ENCODE measurements around the gene TMEM50A. TPM values are rescaled to one million over a fixed set of nuclear protein-coding genes. Genes with fewer than 3 reads are reported as not detected.
"Not testable (repeated sequence)": the region's sequence is repeated elsewhere in the genome, so short reads cannot be mapped to it uniquely, and the experiment has no call there.

Gene TMEM50A
- total RNA-seq, 1 donor from 2014 or later = 124 TPM

DNA sequence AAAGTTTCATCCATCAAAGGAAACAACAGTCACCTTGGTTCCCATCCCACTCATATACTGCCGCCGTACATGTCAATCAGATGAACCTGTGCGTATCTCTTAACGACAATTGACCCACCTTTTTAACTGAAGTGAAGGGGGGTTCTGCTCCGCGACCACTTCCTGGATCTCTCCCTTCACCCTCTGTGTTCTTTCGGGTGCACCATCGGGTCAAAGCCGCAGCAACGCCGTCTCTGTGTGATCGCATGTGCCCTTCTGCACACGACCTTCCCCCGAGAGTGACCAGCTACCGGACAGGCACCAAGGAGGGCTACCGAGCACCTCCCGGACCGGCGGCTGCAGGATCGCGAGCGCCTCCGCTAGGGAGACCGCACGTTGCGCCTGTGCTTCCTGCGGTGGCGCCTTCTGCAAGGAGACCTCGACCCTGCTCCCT is 1.2 kb upstream of the TMEM50A start:
- not testable (repeated sequence) for DNase-seq (ENCODE audit: low spot score)

DNA sequence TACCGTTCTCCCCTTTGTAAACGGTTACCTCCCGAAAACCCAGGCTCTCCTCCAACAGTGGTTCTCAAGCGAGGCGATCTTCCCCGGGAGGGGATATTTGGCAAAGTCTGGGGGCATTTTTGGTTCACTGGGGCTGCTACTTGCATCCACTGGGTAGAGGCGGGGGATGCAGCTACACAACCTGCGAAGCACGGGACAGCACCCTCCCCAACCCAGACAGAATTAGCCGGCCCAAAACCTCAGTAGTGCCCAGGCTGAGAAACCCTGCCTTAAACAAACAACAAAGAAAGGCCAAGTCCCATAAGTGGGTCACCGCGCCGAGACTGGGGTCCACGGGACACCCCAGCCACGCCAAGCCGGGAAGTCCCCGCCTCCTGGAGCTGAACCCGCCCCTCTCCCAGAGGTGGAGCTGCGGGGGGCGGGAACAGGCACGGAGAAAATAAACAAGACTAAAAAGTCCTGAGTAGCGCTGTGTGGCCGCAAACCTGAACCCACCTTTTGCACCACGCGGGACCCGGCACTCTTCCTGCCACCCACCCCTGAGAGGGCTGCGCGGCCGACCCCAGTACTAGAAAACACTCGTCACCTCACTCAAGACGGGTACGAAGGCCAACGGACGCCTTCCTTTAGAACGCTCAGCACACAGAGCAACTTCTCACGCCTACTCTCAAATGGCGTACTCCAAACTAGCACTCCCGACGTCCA is 499 bp upstream of the TMEM50A start:
- DNase-seq (ENCODE audit: low spot score) = not testable (repeated sequence)

DNA sequence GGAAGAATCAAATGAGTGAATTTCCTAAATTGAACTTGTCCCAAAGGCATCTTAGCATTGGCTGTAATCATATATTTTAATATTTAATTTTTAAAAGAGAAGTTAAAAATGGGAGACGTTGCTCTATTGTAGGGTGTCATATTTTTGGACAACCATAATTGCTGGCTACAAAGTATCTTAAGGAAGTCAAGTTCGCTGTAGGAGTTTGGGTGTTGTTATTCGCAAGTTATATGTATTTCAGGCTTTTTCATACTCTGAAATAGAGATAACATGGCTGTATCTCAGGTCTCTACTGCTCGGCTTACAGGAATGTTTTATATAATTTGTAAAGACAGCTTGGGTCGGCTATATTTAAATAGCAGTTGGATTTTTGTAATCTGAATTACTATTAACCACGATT is 852 bp downstream of the TMEM50A start:
- no peak for DNase-seq (ENCODE audit: low spot score)

DNA sequence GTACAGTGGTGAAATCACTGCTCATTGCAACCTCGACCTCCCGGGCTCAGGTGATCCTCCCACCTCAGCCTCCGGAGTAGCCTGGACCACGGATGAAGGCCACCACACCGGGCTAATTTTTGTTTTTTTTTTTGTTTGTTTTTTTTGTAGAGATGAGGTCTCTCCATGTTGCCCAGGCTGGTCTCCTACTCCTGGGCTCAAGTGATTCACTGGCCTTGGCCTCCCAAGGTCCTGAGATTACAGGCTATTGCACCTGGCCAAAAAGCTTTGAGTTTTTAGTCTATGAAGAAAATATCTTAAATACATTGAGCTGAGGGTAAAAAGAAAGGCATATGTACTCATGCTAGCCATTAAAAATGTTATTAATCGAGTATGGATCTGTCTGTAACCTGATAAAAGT is 3.6 kb downstream of the TMEM50A start:
- DNase-seq (ENCODE audit: low spot score) = no peak

DNA sequence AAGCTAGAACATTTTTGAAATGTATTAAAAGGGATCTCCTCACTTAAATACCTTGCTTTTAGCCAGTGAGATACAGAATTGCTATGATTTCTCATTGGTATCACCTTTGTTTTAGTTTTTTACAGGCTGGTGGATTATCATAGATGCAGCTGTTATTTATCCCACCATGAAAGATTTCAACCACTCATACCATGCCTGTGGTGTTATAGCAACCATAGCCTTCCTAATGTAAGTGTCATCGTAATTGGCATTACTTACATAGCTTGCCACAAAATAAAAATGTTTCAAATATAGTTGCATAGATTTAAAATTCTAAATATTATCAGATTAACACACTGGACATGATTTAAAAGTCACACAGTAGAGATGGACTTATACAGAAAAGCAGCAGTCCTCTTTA is 4.7 kb downstream of the TMEM50A start:
- DNase-seq (ENCODE audit: low spot score) = no peak

DNA sequence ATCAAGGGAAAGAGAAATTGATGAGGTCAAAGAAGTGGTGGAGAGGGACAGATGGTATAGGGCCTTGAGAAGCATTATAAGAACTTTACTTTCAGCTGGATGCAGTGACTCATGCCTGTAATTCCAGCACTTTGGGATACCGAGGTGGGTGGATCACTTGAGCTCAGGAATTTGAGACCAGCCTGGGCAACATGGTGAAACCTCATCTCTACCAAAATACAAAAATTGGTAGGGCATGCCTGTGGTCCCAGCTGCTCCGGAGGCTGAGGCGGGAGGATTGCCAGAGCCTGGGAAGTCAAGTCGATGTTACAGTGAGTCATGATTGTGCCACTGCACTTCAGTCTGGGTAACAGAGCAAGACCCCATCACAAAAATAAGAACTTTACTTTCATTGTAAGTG is 5.7 kb downstream of the TMEM50A start:
- DNase-seq (ENCODE audit: low spot score) = no peak

DNA sequence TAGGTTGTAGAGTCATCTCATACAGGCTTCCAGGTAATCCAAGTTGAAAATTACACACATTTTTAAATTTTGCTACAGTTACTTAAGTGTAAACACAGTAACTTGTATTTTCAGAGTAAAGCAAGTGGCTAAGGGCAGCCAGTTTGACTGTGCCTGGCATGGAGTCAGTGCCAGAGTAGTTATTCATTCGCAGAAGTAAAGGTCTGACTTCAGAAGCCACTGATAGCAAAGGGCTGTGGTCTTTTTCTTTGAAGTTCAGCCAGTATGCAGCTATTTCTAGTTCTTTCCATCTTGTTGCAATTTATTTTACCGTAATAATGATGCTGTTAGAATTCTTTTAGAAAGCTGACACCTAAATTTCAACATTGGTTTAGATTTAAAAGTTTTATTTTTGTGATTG is 9.4 kb downstream of the TMEM50A start:
- DNase-seq (ENCODE audit: low spot score) = no peak

DNA sequence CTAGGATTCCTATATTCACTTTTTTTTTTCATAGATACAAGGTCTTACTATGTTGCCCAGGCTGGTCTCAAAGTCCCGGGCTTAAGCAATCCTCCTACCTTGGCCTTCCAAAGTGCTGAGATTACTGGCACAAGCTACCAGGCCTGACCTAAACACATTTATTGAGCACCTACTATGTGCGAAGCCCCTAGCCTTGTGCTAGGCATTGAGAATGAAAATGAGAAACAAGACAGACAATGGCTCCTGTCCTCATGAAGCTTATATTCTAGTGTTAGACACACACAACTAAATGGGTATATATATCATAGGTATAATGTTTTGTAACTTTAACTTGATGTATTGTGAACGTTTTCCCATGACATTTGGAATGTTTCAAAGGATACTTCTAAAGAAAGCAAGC is 11.5 kb downstream of the TMEM50A start:
- DNase-seq (ENCODE audit: low spot score) = no peak

DNA sequence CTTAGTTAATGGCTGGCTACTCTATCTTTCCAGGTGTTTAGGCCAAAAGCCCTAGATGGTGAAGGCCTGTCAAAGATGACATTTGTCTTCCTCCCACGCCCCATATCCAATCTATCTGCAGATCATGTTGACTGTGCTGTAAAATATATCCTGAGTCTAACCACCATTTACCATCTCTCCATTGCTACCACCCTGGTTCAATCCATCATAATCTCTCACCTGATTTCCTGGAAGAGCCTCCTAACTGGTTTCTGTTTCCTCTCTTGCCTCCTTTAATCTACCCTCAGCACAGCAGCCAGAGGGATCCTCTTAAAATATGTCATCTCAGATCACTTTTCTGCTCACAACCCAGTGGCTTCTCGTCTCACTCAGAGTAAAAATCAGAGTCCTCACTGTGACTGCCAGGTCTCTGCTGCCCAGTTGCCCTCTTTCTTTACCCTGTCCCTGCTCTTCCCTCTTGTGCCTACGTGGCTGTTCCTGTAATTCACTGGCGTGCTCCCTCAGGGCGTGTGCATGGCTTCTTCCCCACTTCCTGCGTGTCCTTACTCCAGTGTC is 17.8 kb downstream of the TMEM50A start:
- no peak for DNase-seq (ENCODE audit: low spot score)

DNA sequence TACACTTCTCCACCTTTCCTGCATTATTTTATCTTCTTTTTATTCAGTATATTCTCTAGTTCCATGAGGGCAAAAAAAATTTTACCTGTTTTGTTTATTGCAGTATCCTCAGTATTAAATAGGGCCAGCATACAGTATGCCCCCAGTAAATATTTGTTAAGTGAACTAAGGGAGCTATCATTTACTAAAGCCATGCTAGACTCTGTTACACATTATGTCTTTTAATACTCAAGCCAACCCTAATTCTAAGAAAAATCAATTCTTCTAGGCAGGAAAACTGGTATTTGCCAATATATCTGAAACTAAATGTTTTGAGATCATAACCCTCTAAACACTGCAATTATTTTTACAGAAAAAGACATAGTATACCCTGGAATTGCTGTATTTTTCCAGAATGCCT is 18.3 kb downstream of the TMEM50A start:
- no peak for DNase-seq (ENCODE audit: low spot score)

DNA sequence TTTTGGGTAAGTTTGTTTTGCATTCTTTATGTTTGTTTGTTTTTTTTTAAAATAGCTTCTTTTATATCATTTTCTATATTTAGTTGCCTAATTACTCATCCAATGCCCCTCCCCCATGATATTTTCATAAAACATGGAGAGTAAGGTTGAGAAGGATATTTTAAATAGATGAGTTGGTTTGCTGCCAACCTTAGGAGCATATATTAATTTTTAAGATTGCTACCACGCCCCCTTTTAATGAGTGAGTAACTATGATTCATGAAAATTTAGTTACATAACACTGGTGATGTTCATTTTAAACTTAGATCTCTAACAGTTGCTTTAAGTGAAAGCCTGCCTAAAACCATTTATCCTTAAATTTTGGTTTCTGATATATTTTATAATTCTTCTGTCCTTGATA is 18.7 kb downstream of the TMEM50A start:
- no peak for DNase-seq (ENCODE audit: low spot score)

DNA sequence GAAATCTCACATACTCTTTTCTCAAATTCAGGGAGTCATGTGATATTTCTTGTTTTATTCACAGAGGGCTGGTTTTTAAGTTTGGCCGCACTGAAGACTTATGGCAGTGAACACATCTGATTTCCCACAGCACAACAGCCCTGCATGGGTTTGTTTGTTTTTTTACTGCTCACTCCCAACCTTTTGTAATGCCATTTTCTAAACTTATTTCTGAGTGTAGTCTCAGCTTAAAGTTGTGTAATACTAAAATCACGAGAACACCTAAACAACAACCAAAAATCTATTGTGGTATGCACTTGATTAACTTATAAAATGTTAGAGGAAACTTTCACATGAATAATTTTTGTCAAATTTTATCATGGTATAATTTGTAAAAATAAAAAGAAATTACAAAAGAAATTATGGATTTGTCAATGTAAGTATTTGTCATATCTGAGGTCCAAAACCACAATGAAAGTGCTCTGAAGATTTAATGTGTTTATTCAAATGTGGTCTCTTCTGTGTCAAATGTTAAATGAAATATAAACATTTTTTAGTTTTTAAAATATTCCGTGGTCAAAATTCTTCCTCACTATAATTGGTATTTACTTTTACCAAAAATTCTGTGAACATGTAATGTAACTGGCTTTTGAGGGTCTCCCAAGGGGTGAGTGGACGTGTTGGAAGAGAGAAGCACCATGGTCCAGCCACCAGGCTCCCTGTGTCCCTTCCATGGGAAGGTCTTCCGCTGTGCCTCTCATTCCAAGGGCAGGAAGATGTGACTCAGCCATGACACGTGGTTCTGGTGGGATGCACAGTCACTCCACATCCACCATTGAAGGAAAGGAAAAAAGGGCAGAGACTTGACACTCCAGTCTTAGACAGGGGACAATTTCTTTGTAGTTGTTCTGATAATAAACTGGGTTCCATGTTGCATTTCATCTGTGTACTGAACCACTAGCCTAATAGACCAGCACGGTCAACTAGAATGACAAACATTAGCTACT is 22.8 kb downstream of the TMEM50A start:
- DNase-seq (ENCODE audit: low spot score) = no peak

DNA sequence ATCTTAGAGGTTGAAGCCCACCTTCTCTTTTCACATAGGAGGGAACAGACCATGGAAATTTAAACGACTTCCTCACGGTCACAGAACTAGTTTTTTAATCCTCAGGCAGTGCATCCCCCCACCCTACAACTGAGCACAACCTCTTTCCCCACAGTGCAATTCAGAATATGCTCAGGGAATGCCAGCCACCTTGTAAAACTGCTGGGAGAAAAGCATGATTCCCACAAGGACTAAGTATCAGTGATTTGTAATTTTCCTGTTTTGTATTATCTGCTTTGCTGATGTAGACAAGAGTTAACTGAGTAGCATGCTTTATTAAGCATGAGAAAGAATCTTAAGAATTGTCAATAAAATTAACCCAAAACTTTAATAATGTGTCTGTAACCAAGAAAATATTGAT is 23.8 kb downstream of the TMEM50A start:
- DNase-seq (ENCODE audit: low spot score) = no peak

DNA sequence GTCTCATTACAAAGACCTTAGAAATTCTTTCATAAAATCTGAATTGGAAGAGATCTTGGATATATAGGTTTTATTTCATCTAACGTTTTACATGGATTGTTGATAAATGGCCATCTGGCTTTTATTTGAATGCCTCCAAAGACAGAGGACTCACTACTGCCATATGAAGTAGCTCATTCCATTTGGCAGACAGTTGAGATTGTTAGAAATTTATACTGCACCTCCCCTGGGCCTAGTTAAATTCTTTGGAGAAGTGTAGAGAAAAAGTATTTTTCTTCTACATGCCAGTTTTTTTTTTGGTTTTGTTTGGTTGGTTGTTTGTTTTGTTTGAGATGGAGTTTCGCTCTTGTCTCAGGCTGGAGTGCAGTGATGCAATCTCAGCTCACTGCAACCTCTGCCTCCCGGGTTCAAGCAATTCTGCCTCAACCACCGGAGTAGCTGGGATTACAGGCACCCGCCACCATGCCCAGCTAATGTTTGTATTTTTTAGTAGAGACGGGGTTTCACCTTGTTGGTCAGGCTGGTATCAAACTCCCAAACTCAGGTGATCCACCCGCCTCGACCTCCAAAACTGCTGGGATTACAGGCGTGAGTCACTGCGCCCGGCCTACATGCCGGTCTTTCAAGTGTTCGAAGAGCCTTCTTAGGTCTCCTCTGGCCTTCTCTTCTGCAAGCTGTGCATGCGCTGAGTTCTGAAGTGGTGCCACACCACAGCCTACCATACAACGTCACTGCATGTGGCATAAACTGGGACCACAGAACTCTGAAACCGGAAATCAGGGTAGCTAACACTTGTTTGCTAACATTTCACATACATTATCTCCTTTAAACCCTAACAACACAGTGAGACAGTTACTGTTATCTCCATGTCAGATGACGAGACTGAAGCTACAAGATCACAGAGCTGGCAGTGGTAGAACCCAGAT is 24.8 kb downstream of the TMEM50A start:
- not testable (repeated sequence) for DNase-seq (ENCODE audit: low spot score)

DNA sequence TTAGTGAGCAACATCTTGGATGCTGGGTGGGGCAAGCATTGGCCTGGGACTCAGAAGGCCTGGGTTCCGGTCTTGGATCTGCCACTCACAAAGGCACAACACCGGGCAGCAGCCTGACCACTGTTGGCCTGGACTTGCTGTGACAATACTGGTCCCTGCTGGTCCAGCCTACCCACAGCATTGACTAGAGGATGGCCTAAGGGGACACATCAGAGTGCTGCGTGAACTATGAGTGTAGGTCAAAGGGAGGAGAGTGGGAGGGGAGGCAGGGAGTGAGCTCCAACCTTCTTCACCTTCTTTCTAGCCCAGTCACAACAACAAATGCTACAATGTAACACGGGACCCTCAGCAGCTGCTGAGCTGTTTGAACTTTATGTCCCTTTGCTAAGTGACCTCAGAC is 31.1 kb downstream of the TMEM50A start:
- no peak for DNase-seq (ENCODE audit: low spot score)

DNA sequence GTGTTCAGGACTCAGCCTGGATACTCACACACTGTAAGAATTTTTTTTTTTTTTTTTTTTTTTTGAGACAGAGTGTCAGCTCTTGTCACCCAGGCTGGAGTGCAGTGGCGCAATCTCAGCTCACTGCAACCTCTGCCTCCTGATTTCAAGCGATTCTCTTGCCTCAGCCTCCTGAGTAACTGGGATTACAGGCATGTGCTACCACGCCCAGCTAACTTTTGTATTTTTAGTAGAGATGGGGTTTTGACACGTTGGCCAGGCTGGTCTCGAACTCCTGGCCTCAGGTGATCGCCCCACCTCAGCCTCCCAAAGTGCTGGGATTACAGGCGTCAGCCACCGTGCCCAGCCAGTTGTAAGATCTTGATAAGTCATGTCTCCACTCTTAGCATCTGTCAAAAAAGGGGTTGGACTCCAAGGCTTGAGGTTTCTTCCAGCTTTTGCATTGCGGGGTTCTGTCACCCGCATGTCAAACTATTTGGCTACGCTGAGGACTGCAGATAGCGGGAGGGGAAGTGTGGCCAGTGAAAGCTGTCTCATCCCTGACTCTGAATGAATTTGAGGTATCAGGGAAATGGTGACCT is 31.6 kb downstream of the TMEM50A start:
- DNase-seq (ENCODE audit: low spot score) = not testable (repeated sequence)

DNA sequence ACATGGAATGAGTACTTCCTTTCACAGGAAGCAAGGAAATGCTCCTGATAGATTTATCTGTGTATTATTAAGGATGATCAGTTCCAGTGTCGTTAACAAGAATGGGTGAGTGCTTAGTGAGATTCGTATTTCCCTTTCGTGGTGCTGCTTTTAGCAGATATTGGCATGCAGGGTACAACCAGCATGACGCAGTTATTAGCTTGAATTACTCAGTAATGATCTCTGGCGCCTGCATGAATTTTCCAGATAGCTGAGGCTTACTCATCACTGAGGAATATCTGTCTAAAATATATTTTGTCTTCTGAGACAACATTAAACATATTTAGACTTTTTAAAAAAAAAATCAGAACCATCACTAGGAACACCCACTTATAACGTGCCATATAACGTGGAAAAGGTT is 33.6 kb downstream of the TMEM50A start:
- DNase-seq (ENCODE audit: low spot score) = not testable (repeated sequence)

DNA sequence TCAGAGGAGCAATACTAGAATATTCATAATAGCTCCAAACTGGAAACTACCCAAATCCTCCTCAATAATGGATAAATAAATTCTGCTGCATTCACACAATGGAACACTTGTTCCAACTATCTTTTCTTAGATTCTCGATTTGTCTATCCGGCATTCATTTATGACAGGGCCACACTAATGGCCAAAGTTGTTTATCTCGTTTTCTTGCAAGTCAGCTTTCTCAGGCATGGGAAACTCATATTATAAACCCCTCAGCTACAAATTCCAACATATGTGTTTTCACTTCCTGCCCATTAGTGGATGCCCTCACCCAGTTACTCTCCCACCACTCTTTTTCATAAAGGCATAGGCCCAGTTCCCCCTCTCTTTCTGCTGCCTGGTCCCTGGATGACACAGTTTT is 40.2 kb downstream of the TMEM50A start:
- not testable (repeated sequence) for DNase-seq (ENCODE audit: low spot score)

DNA sequence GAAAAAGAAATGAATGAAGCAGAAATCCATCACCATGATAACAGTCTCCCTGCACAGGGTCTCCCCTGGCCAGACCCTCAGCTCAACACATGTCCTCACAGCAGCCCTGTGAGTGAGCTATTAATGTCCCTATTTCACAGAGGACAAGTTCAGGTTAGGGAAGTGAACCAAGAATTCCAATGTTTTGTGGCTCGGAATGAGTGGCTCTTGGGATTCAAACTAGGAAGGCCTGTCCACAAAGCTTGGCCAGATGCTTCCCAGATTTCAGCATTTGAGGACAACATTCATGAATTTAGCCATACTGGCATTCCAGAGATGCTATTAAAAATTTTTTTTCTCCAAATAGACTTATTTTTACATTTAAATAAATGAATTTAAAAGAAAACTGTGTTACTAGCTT is 44.4 kb downstream of the TMEM50A start:
- not testable (repeated sequence) for DNase-seq (ENCODE audit: low spot score)

DNA sequence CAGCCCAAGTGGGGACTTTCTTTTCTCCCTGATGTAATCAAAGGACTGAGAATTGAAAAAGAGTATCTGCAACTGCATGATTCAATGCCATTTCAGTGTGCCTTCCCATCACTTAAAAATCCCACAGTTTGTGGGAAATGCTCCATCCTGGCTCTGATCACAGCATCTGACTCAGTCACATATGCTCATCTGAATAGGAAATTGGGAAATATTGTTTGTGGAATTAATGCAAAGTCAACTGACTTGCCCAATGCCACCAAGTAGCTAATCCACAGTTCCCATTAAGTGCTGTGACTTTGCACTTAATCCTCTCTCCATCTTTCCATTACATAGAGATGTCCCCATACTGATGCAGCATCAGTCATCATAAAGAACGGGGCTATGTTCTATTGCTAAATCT is 45.0 kb downstream of the TMEM50A start:
- DNase-seq (ENCODE audit: low spot score) = not testable (repeated sequence)

DNA sequence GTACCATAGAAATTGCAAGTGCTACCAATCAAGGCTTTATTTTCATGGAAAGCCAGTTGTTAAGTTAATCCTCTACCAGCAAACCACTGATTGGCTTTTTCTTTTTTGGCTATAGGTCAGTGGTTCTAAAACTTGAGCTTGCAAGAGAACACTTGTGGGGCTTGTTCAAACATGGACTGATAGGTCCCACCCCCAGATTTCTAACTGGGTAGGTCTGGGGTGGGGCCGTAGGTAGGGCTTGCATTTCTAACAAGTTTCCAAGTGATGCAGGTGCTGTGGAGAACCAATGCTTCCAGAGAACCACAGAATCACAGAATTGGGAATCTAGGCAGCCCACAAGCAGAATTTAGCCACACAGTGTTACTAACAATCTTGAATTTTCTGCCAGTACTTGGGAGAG is 45.7 kb downstream of the TMEM50A start:
- DNase-seq (ENCODE audit: low spot score) = not testable (repeated sequence)
